Activated CD8-positive, alpha-beta memory T cell treated with anti-CD3 and anti-CD28 coated beads, Interleukin-2, amount 50 U/mL, for 4 hours (primary cell): ENCODE measurements around the gene SPATS2.
"Not testable (repeated sequence)": the region's sequence is repeated elsewhere in the genome, so short reads cannot be mapped to it uniquely, and the experiment has no call there.

Experiments
- DNase-seq: peaks from one replicate; pipeline ENCODE4 v3.0.0-alpha.2; 2020

The SPATS2 gene

DNA sequence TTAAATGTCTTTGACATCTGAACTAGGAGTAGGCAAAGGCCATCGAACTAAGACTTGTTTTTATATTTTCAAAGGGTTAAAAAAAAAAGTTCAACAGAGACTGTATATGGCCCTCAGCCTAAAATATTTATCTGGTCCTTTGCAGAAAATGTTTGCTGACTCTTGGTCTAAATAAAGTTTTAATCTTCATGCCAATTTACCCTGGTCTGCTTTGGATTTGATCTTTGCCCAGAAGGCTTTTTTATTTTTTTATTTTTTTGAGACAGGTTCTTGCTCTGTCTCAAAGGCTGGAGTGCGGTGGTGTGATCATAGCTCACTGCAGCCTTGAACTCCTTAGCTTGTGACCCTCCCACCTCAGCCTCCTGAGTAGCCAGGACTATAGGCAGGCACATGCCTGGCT lies 47.1 kb downstream of the SPATS2 start:
- no peak for DNase-seq

DNA sequence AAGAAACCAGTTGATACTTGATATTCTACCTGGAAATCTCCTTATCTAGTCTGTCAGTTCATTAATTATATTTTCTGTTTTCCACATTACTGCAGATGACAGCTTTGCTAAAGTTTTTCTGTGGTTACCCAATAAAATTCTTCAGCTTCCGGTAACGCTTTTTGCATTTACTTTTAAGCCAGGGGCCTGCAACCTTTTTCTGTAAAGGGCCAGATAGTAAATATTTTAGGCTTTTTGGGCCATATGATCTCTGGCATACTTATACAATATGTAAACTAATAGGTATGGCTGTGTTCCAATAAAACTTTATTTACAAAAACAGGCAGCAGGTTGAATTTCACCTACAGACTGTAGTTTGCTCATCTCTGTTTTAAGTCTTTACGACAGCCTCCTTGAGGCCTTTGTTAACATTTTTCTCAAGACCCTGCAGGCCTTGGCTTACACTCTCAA lies 48.3 kb downstream of the SPATS2 start:
- DNase-seq, result no peak

DNA sequence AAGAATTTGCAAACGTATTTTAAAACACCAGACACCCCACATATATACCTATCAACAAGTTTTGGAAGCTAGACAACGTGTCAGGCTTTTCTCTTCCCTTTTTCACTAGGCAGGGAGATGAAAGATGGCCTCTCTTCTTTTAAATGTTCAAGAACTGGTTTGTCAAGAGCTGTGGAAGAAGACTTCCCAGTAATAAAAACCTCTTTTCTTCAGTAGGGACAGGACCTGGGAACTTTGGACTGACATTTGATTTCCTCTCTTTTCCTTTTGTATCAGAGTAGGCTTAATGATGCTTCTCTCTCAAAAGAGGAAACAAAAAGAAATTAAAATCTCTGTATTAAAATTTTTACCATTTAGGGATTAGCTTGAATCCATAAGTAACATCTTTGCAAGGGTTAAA lies 49.6 kb downstream of the SPATS2 start:
- DNase-seq, result no peak

DNA sequence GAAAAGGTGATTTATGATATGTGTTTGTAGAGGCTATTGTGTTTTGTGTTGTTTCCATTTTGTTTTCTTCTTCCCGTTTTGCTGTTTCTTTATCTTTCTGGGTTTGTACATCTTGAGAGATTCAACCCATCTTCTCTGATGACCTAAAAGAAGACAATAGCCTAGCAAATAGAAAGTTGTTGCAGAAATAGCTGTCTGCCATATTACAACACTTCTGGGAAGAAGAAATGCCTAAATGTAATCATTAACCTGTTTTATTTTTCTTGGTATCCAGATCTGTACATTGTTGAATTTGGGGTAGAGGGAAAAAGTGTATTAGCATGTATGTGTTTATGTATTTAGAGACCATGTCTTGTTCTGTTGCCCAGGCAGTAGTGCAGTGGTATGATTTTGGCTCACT lies 50.3 kb downstream of the SPATS2 start:
- no peak for DNase-seq

DNA sequence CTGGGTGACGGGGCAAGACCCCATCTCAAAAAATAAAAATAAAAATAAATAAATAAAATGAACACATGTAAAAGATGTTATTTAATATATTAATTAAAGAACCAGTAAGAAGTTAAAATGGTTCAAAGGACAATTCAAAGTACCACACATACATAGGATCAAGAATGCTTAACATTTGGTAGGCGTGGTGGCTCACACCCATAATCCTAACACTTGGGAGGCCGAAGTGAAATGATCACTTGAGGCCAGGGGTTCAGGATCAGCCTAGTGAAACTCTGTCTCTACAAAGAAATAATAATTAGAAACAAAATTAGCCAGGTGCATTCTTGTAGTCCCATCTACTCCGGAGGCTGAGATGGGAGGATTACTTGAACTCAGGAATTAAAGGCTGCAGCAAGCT lies 53.3 kb downstream of the SPATS2 start:
- no peak for DNase-seq

DNA sequence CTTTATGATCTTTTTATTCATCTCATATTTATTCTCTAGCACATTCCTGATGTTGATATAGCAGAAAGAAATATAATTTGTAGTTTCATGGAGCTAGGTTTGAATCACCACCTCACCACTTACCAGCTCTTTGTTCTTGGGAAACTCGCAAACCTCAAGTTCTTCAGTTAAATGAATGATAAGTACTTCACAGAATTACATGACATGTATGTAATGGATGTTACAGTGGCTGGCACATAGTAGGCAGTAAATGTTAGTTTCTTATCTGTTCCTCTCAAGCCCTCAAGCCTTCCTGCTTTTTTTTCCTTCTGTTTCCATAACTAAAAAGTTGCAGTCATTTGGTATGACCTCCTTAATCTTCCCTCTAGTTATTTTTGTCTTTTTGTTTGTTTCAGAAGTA lies 54.9 kb downstream of the SPATS2 start:
- DNase-seq, result no peak

DNA sequence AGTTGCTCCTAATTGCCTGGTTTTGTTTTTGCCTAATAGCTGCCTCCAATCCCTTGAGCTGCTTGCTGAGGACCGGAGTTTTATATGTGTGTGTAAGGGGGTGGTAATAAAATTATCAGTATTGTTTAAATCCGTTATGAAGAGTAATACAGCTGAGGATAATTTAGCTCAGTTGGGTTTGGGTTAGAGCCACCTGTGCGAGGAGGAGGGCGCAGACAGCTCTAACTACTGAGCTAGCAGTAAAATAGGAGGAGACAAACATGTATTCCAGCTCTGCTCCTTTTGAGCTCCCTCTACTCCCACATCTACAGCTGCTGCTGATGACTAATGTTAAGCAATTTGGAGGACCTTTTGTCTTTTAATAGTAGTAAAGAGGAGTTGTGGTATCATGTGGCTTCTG lies 61.5 kb downstream of the SPATS2 start:
- no peak for DNase-seq

DNA sequence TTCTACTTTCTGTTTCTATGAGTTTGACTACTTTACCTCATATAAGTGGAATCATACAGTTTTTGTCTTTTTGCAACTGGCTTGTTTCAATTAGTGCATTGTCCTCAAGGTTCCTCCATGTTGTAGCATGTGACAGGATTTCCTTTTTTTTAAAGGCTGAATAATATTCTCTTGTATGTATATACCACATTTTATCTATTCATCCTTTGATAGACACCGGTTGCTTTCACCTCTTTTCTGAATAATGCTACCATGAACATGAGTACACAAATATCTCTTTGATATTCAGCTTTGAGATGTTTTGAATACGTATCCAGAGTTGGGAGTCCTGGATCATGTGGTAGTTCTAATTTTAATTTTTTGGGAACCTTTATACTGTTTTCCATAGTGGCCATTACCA lies 65.4 kb downstream of the SPATS2 start:
- DNase-seq, result no peak

DNA sequence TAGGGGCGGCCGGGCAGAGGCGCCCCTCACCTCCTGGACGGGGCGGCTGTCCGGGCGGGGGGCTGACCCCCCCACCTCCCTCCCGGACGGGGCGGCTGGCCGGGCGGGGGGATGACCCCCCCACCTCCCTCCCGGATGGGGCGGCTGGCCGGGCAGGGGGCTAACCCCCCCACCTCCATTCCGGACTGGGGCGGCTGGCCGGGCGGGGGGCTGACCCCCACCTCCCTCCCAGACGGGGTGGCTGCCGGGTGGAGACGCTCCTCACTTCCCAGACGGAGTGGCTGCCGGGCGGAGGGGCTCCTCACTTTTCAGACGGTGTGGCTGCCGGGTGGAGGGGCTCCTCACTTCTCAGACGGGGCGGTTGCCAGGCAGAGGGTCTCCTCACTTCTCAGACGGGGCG lies 69.5 kb downstream of the SPATS2 start:
- DNase-seq, result not testable (repeated sequence)

DNA sequence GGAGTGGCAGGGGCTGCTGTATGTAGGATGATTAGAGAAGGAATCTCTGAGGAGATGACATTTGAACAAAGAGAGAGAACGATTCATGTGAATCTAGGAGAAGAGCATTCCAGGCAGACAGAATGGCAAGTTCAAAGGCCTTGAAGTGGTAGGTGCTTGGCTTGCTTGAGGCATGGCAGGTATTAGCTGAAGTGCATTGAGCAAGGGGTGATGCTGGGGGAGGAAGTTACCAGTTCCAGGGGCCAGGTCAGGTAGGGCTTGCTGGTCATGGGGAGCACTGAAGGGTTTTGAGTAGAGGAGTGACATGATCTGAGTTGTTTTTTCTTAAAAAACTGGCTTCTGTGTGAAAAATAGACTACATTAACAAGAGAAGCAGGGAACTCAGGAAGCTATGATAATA lies 71.8 kb downstream of the SPATS2 start:
- no peak for DNase-seq

DNA sequence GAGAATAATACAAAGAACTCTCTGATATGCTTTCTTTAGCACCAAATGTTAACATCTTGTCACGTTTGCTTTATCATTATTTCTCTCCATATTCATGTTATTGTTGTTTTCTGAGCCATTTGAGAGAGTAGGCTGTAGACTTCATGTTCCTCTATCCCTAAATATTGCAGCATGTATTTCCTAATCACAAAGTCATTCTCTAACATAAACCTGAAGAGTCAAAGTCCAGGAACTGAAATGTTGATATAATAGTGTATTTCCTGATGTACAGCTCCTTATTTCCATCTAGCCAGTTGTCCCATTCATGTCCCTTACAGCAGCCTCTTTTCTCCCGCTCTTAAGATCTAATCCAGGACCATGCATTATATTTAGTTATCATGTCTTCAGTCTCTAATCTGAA lies 72.8 kb downstream of the SPATS2 start:
- DNase-seq, result no peak

DNA sequence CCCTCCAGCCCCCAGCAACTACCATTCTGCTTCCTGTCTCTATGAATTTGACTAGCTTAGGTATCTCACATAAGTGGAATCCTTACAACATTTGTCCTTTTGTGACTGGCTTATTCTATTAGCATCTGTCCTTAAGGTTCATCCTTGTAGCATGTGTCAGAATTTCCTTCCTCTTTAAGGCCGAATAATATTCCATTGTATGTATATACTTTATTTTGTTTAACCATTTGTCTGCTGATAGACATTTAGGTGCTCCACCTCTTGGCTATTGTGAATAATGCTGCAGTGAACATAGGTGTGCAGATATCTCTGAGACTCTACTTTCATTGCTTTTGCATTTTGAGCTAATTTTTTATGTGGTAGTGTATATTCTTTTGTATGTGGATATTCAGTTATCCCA lies 75.7 kb downstream of the SPATS2 start:
- no peak for DNase-seq

DNA sequence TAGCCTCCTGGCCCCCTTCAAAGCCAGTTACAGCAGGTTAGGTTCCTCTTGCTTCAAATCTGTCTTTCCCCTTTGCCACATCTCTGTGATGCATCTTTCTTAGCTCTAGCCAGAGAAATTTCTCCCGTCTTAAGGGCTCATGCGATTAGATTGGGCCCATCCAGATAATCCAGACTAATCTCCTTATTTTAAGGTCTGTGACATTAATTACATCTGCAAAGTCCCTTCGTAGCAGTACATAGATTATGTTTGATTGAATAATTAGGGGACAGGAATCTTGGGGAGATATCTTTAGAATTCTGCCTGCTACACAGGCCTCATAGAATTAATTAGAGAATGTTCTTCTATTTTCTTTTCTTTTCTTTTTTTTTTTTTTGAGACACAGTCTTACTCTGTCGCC lies 79.3 kb downstream of the SPATS2 start:
- no peak for DNase-seq

DNA sequence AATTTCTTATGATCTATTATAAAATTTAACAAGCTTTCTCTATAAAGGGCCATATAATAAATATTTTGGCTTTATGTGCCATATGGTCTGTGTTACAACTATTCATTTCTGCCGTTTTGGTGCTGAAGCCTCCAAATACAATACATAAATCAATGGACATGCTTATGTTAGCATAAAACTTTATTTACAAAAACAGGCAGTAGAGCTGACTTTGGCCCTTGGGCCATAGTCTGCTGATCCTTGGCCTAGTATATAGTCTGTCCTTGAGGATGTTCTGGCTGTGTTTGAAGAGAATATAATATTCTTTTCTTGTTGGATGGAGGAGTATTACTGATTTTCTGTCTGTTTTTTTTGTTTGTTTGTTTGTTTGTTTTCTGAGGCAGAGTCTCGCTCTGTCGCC lies 81.6 kb downstream of the SPATS2 start:
- DNase-seq, result no peak

DNA sequence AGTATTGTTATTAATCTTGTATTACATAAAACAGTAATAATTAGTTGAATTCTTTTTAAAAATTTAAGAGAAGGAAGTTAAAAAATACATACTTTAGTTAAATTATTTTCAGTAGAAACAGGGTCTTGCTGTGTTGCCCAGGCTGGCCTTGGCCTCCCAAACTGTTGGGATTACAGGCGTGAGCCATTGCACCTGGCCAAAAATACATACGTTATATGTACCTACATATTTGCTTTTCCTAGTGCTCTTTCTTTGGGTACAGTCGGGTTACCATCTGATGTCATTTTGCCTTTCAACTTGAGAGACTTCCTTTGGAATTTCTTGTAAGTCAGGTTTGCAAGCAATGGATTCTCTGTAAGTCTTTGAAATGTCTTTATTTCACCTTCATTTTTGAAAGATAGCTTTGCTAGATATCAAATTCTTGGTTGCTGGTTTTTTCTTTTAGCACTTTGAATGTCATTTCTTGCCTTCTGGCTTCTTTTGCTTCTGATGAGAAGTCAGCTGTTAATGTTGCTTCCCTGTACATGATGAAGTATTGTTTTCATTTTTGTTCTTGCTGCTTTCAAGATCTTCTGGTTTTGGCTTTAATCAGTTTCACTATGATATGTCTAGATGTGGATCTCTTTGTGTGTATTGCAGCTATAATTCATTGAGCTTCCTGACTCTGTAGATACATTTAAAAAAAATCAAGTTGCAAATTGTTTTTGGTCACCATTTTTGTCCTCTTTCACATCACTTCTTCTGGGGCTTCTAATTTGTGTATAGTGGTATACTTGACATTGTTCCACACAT lies 84.4 kb downstream of the SPATS2 start:
- no peak for DNase-seq

DNA sequence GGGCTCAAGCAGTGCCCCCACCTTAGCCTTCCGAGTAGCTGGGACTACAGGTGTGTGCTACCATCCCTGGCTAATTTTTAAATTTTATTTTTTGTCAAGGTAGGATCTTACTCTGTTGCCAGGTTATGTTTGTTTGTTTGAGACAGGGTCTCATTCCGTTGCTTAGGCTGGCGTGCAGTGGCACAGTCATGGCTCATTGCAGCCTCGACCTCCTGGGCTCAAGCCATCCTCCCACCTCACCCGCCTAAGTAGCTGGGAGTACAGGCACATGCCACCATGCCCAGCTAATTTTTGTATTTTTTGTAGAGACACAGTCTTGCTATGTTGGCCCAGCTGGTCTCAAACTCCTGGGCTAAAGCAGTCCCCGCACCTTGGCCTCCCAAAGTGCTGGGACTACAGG lies 88.2 kb downstream of the SPATS2 start:
- DNase-seq, result no peak

DNA sequence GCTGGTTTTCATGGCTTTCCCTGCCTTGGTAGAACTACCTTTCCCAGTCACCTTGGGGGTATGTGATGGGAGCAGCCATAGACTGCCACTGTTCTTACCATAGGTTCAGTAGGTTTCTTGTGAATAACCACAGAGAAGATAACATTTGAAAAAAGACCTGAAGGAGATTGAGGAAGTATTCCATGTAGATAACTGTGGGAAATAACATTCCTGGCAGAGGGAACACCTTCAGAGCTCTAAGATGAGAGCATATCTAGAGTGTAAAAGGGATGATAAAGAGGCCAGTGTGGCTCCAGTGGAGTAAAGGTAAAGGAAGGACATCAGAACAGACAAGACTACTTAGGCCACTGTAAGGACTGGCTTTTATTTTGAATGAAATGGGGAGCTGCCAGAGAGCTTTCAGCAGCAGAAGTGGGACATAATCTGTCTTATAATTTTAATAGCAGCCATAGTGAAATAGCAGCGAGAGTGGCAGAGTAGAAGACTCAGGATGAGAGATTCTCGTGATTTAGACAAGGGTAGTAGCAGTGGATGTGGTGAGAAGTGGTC lies 88.9 kb downstream of the SPATS2 start:
- DNase-seq, result no peak

DNA sequence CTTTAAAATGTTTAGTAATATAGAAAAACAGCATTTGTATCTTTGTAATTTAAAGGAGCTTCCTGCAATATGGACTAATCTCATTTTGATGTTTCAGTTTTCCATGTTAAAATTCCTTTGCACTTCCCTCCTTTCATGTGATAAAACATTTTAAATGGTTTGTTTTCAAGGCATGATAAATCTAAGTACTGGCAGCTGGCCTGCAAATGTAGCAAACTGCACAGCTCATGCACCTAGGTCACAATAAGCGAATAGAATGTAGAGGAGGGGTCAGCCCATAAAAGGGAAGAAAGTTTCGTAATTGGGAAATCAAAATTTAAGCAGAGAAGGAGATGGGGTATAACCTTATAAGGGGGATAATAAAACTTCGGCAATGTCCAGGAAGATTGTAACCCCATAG lies 91.6 kb downstream of the SPATS2 start:
- no peak for DNase-seq

DNA sequence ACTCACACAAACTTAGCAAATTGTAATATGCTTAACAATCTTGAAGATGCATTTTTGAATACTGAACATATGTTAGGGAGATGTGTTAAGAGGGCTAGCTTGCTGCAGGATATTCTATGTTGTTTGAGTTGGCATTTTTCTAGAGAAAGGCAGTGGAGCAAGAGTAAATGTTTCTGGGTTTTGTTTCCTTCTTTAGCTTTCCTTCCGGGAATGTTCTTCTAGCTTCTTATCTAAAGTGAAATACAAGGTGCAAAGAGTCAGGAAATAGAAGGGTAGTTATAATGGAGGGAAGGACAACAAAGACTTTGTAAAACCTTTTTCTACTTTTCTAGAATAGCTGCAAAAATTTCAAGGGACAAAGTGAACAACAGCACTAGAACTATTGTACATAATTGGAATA lies 94.0 kb downstream of the SPATS2 start:
- DNase-seq, result no peak

DNA sequence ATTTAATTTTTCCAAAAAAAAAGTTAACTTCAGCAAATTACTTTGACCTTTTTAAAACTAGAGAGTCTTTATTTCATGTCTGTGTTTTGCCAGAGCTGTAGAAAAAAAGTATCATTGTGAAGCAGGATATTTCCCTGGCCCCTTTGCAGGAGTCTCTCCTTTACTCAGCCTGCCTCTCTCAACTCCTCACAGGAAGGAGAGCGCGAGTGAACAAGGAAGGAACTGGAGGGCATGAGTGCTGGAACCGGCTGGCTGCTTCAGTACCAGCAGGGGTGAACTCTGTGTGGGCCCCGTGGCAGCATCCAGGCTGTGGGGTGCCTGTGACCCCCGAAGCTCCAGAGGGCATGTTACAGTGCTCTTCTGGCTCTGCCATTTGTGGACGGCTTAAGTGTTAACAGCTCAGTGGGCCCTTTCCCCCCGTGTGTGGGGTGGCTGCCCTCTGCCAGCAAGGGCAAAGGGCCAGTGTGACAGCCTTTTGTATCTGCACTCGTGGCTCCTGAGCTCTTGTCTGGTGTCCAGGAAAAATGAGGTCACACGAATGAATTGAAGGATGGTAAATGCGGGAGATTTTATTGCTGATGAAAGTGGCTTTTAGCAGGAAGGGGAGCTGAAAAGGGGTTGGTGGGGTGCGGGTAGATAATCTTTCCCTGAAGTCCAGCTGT lies 95.0 kb downstream of the SPATS2 start:
- no peak for DNase-seq

DNA sequence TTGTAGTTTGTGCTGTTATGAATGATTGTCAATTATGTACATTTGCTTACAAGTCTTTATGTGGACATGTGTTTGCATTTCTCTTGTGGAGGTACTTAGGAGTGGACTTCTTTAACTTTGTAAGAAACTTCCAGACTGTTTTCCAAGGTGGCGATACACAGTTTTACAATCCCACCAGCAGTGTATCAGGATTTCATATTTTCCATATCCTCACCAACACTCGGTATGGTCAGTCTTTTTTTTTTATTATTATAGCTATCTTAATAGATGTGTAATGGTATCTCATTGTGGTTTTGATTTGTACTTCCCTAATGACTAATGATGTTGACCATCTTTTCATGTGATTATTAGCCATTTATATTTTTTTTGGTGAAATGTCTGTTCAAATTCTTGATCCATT lies 97.9 kb downstream of the SPATS2 start:
- DNase-seq, result no peak

DNA sequence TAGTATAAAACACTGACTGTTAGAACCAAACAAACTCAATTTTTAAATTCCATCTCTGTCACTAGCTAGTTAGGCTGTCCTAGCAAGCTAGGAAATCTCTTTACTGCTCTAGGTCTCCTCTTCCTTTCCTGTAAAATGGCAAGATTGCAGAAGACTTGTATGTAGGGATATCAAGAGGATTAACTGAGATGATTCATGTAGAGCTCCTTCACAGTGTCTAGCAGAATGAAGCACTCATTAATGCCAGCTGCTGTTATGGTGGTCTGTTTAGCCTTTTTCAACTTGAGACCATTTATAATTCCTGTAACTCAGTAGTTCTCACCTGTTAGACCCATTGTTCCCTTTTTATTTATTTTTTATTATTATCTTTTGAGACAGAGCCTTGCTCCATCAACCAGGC lies 103.7 kb downstream of the SPATS2 start:
- DNase-seq, result no peak

DNA sequence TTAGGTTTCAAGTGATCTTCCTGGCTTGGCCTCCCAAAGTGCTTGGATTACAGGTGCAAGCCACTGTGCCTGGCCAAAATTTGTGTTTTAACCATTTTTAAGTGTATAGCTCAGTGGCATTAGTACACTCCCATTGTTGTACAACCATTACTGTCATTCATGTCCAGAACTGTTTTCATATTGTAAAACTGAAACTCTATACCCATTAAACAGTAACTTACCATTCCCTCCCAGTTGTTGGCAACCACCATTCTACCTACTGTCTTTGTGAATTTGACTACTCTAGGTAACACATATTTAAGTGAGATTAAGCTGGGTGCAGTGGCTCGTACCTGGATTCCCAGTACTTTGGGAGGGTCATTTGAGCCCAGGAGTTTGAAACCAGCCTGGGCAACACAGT lies 104.3 kb downstream of the SPATS2 start:
- DNase-seq, result no peak

DNA sequence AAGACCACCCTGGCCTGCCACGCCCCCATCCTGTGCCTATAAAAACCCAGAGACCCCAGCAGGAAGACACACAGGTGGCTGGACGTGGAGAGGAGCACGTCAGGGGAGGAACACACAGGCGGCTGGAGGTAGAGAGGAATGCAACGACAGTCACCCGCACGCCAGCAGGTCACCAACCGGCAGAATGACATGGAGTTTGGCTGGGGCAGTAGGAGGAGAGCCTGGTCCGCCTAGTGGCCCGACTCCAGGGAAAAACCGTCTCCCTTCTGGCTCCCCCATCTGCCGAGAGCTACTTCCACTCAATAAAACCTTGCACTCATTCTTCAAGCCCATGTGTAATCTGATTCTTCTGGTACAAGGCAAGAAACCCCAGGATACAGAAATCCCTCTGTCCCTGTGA lies 108.8 kb downstream of the SPATS2 start:
- DNase-seq, result no peak
